ACC112 (cell line): ENCODE results near the gene DRC7.

Source experiments
- H2AFZ ChIP-seq: fragments of 200-600 bp; sonication (generic); one replicate; pipeline ENCODE4 v1.6.0; 2017; ENCODE audit warnings: antibody characterized with exemption, low read length; ENCODE audit not compliant: unreplicated experiment
- H3K27ac ChIP-seq: fragments of 200-600 bp; sonication (generic); 2 replicates; pipeline ENCODE4 v1.5.1; 2014; ENCODE audit warnings: low read depth, mild to moderate bottlenecking, antibody characterized with exemption, low read length, moderate library complexity
- H3K27me3 ChIP-seq: fragments of 200-600 bp; sonication (generic); 2 replicates; pipeline ENCODE4 v1.6.1; 2014; ENCODE audit warnings: mild to moderate bottlenecking, antibody characterized with exemption, low read length, moderate library complexity, mixed read lengths; ENCODE audit not compliant: insufficient read depth
- H3K36me3 ChIP-seq: fragments of 200-600 bp; sonication (generic); 2 replicates; pipeline ENCODE4 v1.6.1; 2016; ENCODE audit warnings: mild to moderate bottlenecking, antibody characterized with exemption, low read length, moderate library complexity, mixed read lengths; ENCODE audit not compliant: insufficient read depth
- H3K4me1 ChIP-seq: fragments of 200-600 bp; sonication (generic); one replicate; pipeline ENCODE4 v1.6.1; 2016; ENCODE audit warnings: low read length, mixed read lengths; ENCODE audit not compliant: insufficient read depth, unreplicated experiment, control insufficient read depth
- H3K4me3 ChIP-seq: fragments of 200-600 bp; sonication (generic); 2 replicates; pipeline ENCODE4 v1.5.1; 2014; ENCODE audit warnings: mild to moderate bottlenecking, low read depth, low read length
- H3K79me2 ChIP-seq: fragments of 200-600 bp; sonication (generic); one replicate; pipeline ENCODE4 v1.6.0; 2016; ENCODE audit warnings: low read length; ENCODE audit not compliant: control insufficient read depth, unreplicated experiment, insufficient read depth

DRC7 gene

DNA sequence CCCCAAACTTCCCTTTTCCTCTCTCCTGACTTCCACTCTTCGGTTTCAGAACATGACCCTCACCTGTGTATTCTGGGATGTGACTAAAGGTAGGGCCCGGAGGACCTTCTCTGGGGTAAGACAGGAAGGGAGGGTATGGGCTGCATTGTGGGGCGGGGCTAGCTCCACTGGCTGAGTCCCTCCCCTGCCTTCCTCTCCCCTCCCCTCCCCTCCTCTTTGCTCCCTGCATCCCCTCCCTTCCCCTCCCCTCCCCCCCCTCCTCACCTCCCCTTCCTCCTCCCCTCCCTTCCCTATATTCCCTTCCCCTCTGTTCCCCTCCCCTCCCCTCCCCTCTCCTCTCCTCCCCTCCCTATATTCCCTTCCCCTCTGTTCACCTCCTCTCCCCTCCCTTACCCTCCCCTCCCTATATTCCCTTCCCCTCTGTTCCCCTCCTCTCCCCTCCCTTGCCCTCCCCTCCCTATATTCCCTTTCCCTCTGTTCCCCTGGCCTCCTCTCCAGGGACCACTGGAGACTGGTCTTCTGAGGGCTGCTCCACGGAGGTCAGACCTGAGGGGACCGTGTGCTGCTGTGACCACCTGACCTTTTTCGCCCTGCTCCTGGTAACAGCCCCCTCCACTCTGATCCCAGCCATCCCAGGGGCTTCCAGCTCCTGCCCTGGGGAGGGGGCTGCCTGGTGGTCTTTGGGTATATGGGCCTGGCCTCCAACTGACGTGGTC lies 14.7 kb upstream of the DRC7 start:
- Histone ChIP-seq H3K4me1 (peaks cover 9% of the 10 kb centered on the region), H3K27me3 (no peaks in the 10 kb centered on the region), H3K79me2 (no peaks in the 10 kb centered on the region), H3K36me3 (no peaks in the 10 kb centered on the region), H2AFZ (no peak overlapping the region), H3K4me3 (no peak overlapping the region), H3K27ac (no peak overlapping the region)

GRCh38 chr16:57680842-57681375 lies 13.7 kb upstream of the DRC7 start:
- Histone ChIP-seq H3K27ac (no peak overlapping the region), H3K27me3 (no peaks in the 10 kb centered on the region), H3K4me1 (peaks cover 5% of the 10 kb centered on the region), H2AFZ (no peak overlapping the region), H3K36me3 (no peaks in the 10 kb centered on the region), H3K4me3 (no peak overlapping the region), H3K79me2 (no peaks in the 10 kb centered on the region)

DNA sequence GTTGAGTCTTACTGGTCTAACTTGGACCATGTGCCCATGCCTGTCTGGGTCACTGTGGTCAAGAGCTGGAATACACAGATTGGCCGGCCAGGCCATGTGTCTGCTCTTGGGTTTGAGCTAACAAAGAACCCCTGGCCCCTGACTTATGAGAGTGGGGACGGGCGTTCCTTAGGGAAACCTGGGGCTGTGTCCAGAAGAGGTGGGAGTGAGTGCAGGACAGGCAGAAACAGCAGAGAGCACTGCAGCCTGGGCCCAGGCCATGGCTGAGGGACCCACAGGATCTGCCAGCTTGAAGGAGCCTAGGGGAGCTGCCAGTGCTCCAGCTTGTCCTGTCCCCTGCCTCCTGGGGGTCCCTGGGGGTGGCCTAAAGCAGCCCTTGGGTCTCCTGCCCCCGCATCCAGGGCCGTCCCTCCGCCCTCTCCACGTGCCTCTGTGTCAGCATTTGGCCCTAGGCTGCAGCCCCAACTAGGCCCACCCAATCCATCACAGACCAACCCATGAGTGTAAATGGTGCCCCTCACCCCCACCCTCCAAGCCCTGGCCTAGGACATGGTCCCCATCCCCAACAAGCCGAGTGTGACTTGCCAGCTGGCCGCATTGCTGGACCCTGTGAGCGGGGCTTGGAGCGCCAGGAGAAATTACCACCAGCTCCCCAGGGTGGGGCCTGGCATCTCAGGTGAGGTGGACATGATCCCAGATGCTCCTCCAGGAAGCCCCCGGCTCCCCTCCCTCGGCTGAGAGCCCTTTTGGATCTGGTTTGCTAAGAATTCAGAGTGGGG lies 12.5 kb upstream of the DRC7 start:
- H3K36me3 ChIP-seq, result no peaks in the 10 kb centered on the region
- no peak overlapping the region for H3K27ac ChIP-seq
- no peaks in the 10 kb centered on the region for H3K79me2 ChIP-seq
- no peak overlapping the region for H2AFZ ChIP-seq
- no peaks in the 10 kb centered on the region for H3K4me1 ChIP-seq
- peaks cover 6% of the 10 kb centered on the region for H3K27me3 ChIP-seq
- H3K4me3 ChIP-seq, result no peak overlapping the region

DNA sequence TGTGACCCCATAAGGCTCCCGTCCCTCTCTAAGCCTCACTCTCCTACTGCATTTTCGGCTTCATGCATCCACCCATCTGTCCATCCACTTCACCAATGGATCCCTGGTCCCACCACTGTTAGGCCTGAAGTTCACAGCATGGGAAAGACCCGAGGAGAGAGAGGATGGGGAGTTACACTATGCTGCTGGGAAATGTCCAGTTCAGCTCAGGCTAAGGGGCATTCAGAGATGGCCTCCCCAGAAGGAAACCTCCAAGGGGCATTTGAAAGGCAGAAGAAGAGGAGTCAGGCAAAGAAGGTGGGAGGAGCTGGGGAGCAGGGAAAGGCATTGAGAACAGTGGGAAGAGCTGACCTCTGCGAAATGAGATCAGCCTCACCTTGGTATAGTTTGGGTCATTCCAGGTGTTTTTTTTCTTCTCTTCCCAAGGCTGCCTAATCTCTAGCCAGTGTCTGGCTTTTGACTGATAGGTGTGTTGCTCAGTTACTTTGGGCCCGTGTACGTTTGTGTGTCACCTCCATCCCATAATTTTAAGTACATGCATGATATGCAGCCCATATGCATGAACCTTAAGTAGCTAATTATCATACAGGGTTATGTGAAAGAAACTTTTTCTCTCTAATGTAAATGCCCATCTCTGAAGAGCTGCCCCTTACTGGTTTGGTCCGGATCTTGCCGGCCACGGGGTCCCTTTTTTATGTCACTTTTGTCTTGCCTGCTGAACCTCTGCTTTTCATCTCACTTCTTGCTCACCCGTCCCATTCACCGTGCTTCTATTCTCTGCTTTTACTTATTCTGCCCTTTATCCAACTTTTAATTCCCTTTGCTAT lies 11.6 kb upstream of the DRC7 start:
- Histone ChIP-seq H3K36me3 (no peaks in the 10 kb centered on the region), H3K4me3 (no peak overlapping the region), H3K27ac (no peak overlapping the region), H3K4me1 (no peaks in the 10 kb centered on the region), H3K27me3 (peaks cover 6% of the 10 kb centered on the region), H3K79me2 (no peaks in the 10 kb centered on the region), H2AFZ (no peak overlapping the region)

DNA sequence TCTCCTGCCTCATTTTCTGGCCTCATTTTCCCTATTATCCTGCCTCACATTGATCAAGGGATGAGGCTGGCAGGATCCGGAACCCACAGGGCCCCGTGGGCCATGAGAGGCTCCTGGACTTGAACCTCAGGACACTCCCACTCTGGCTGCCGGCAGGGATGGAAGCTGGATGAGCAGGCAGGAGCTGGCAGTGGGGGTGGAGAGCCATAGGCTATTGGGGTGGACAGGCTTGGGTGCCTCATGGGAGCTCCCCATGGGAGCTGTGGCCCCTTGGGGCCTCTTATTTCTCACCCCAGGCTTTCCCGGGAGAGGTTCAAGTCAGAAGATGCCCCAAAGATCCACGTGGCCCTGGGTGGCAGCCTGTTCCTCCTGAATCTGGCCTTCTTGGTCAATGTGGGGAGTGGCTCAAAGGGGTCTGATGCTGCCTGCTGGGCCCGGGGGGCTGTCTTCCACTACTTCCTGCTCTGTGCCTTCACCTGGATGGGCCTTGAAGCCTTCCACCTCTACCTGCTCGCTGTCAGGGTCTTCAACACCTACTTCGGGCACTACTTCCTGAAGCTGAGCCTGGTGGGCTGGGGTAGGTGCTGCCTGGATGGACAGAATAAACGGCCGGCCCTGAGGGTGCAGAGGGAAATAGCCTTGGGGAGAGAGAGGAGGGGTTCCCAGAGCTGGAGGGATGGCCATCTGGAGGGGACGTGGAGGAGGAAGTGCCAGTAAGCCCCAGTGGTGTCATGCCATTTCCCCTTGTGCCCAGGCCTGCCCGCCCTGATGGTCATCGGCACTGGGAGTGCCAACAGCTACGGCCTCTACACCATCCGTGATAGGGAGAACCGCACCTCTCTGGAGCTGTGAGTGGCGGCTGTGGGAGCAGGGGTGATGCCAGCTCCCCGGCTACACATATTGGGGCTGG lies 10.7 kb upstream of the DRC7 start:
- Histone ChIP-seq H3K36me3 (no peaks in the 10 kb centered on the region), H3K27me3 (peaks cover 6% of the 10 kb centered on the region), H3K27ac (no peak overlapping the region), H2AFZ (no peak overlapping the region), H3K4me3 (no peak overlapping the region), H3K79me2 (no peaks in the 10 kb centered on the region), H3K4me1 (no peaks in the 10 kb centered on the region)

- Histone ChIP-seq H3K27ac (no peak overlapping the region), H3K27me3 (peaks cover 6% of the 10 kb centered on the region), H2AFZ (no peak overlapping the region), H3K4me1 (no peaks in the 10 kb centered on the region), H3K79me2 (no peaks in the 10 kb centered on the region), H3K36me3 (no peaks in the 10 kb centered on the region), H3K4me3 (no peak overlapping the region)
Observed at GRCh38 chr16:57684626-57685358, 9.8 kb upstream of the DRC7 start.

DNA sequence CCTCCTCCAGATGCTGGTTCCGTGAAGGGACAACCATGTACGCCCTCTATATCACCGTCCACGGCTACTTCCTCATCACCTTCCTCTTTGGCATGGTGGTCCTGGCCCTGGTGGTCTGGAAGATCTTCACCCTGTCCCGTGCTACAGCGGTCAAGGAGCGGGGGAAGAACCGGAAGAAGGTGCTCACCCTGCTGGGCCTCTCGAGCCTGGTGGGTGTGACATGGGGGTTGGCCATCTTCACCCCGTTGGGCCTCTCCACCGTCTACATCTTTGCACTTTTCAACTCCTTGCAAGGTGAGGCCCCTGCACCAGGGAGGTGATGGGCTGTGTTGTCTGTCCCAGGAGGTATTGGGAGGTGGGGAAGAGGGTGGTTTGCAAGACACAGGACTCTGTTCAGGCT lies 9.0 kb upstream of the DRC7 start:
- Histone ChIP-seq H3K27me3 (peaks cover 6% of the 10 kb centered on the region), H3K36me3 (no peaks in the 10 kb centered on the region), H3K4me3 (no peak overlapping the region), H3K27ac (no peak overlapping the region), H3K79me2 (no peaks in the 10 kb centered on the region), H2AFZ (no peak overlapping the region), H3K4me1 (no peaks in the 10 kb centered on the region)

- Histone ChIP-seq H3K36me3 (no peaks in the 10 kb centered on the region), H3K27me3 (peaks cover 9% of the 10 kb centered on the region), H3K79me2 (no peaks in the 10 kb centered on the region), H3K4me1 (no peaks in the 10 kb centered on the region), H2AFZ (no peak overlapping the region), H3K27ac (no peak overlapping the region), H3K4me3 (no peak overlapping the region)
Observed at GRCh38 chr16:57686577-57686976, 8.0 kb upstream of the DRC7 start.

DNA sequence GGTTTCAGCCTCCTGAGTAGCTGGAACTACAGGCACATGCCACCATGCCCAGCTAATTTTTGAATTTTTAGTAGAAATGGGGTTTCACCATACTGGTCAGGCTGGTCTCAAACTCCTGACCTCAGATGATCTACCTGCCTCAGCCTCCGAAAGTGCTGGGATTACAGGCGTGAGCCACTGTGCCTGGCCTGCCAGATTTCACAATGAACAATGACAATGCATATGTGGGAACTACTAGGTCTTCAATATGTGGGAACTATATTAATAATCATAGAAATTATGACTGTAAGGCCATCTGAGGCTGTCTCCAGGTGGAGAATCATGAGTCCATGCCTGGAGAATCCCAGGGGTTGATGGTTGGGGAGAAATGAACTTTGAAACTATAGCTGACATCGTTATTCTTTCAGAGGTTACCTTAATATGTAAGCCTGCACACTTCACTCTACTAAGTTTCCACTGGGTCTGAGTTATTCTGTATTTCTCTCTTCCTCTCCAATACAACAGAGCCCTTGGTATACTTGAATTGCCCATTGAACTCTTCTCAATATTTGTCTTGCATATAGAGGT lies 7.2 kb upstream of the DRC7 start:
- Histone ChIP-seq H3K4me3 (no peak overlapping the region), H2AFZ (no peak overlapping the region), H3K79me2 (no peaks in the 10 kb centered on the region), H3K36me3 (no peaks in the 10 kb centered on the region), H3K27ac (no peak overlapping the region), H3K4me1 (no peaks in the 10 kb centered on the region), H3K27me3 (peaks cover 13% of the 10 kb centered on the region)
